HFF-Myc (cell line): ENCODE data around the gene CYP46A1.

Experiments used
- DNase-seq: peaks from one replicate; pipeline ENCODE4 v3.0.0-alpha.2; 2011; ENCODE audit warnings: low read depth; ENCODE audit errors: extremely low read depth
- H3K4me3 ChIP-seq: replicated peaks from 2 replicates; pipeline ENCODE4 v1.5.1; 2011; ENCODE audit warnings: low read depth, mild to moderate bottlenecking, control low read depth, low read length
- CTCF ChIP-seq: IDR thresholded peaks from 2 replicates; pipeline ENCODE4 v1.5.1; 2012; ENCODE audit warnings: mild to moderate bottlenecking, low read depth, low read length, control low read depth; ENCODE audit errors: missing control alignments

The CYP46A1 gene

GRCh38 chr14:99696929-99697328 is 12.8 kb downstream of the CYP46A1 start:
- no peak for DNase-seq
- no peak overlapping the region for H3K4me3 ChIP-seq
- no peak for TF ChIP-seq CTCF

GRCh38 chr14:99698236-99698635 is 14.1 kb downstream of the CYP46A1 start:
- TF ChIP-seq CTCF = no peak
- DNase-seq = no peak
- H3K4me3 ChIP-seq = no peak overlapping the region

- H3K4me3 ChIP-seq = no peak overlapping the region
- DNase-seq = no peak
Measured at GRCh38 chr14:99698642-99699041, 14.5 kb downstream of the CYP46A1 start.

GRCh38 chr14:99699085-99699760 is 15.1 kb downstream of the CYP46A1 start:
- TF ChIP-seq CTCF = no peak
- no peak overlapping the region for H3K4me3 ChIP-seq
- no peak for DNase-seq

More at GRCh38 chr14:99698642-99699041, 14.5 kb downstream of the CYP46A1 start:
- no peak for TF ChIP-seq CTCF

- TF ChIP-seq CTCF = no peak
Measured at GRCh38 chr14:99699861-99700260, 15.8 kb downstream of the CYP46A1 start.

DNA sequence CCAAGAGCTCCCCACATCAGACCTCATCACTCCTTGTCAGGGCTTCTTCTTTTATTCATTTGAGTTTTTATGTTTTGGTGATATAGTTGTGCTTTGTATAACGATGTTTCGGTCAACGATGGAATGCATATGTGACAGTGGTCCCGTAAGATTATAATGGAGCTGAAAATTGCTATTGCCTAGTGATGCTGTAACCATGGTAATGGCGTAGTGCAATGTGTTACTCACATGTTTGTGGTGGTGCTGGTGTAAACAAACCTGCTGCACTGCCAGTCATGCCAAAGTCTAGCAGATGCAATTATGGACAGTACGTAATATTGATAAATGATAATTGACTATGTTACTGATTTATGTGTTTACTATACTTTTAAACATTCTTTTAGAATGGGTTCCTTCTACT is 16.3 kb downstream of the CYP46A1 start:
- H3K4me3 ChIP-seq = no peak overlapping the region
- no peak for DNase-seq
- no peak for TF ChIP-seq CTCF

More at GRCh38 chr14:99699861-99700260, 15.8 kb downstream of the CYP46A1 start:
- H3K4me3 ChIP-seq = no peak overlapping the region
- DNase-seq = no peak

DNA sequence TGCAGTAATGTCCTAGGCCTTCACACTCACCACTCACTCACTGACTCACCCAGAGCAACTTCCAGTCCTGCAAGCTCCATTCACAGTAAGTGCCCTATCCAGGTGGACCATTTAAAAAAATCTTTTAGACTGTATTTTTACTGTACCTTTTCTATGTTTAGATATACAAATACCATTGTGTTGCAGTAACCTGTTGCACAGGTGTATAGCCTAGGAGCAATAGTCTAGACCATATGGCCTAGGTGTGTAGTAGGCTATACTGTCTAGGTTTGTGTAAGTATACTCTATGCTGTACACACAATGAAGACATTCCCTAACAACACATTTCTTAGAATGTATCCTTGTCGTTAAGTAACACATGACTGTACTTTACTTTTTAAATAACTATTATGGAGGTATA is 17.2 kb downstream of the CYP46A1 start:
- TF ChIP-seq CTCF = no peak
- no peak for DNase-seq
- H3K4me3 ChIP-seq = no peak overlapping the region
